Retinal pigment epithelial cell (primary cell): ENCODE data around the gene PARD3.

Source experiments
- DNase-seq: peaks from one replicate; pipeline ENCODE4 v3.0.0-alpha.2; 2010; ENCODE audit warnings: low read depth
- H3K4me3 ChIP-seq: 2 replicates; pipeline ENCODE4 v1.5.1; 2011; ENCODE audit warnings: mild to moderate bottlenecking, low read length, control low read depth, moderate library complexity
- CTCF ChIP-seq: conservative IDR thresholded peaks from 2 replicates; pipeline ENCODE4 v1.5.1; 2011; ENCODE audit warnings: low read depth, low read length, control low read depth, inconsistent platforms

The PARD3 gene

GRCh38 chr10:34766811-34767494 is 48.1 kb downstream of the PARD3 start:
- no peak overlapping the region for H3K4me3 ChIP-seq
- no peak for TF ChIP-seq CTCF
- DNase-seq, result no peak

DNA sequence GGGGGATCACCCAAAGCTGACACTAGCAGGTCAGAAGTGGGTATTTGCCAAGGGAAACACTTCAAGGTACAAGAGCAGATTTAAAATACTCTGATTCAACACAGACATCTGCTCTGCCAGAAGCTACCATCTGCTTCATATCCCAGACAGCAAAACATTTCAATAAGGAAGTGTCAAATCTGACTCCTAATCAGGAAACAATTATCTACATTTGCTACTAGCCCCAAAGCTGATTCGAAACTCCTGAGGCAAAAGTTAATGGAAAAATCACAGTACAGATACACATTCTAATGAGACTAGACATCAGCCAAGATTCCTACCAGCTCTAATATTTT is 48.9 kb downstream of the PARD3 start:
- DNase-seq, result no peak
- no peak for TF ChIP-seq CTCF
- H3K4me3 ChIP-seq, result no peak overlapping the region

DNA sequence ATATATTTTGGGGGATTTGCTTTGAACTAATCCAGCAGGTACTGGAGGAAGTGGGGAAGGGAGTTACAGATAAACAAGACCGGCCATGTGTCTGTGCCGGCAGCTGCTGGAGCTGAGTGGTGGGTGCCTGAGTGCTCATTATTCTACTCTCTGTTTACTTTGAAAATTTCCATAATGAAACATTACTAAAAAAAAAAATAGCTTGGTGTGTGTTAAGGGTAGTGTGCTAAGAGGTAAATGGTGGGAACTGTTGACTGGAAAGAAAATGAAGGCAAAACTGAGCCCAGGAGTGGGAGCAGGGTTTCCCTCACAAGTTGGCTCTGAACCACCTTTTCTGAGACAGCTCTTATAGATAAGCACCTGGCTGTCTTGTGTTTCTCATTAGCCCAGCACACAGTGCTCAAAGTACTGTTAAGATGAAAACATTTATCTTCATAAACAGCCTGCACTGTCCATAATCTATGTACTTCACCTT is 50.6 kb downstream of the PARD3 start:
- TF ChIP-seq CTCF, result no peak
- no peak for DNase-seq
- no peak overlapping the region for H3K4me3 ChIP-seq

- H3K4me3 ChIP-seq, result no peak overlapping the region
- no peak for DNase-seq
- no peak for TF ChIP-seq CTCF
These were observed 52.3 kb downstream of the PARD3 start for GRCh38 chr10:34762603-34763299.

- TF ChIP-seq CTCF, result no peak
- no peak overlapping the region for H3K4me3 ChIP-seq
- no peak for DNase-seq
These were observed 52.9 kb downstream of the PARD3 start for GRCh38 chr10:34762156-34762555.

DNA sequence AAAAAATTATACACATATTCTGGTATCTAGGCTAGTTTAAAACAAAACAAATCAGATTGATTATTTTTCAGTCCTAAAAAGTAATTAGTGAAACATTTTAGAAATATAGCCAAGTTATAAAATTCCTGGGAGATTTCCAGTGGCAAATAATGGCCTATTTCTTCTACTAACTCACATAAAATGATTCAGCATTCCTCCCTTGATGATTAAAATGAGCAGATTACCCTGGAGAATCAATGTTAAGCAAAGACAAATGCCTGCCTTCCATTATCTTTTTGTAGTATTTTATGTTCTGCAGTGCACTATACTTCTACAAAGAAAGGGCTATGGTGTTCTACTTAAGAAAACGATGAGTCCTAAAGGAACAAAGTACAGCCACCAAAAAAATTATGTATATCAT is 53.6 kb downstream of the PARD3 start:
- TF ChIP-seq CTCF, result no peak
- H3K4me3 ChIP-seq, result no peak overlapping the region
- DNase-seq, result no peak

DNA sequence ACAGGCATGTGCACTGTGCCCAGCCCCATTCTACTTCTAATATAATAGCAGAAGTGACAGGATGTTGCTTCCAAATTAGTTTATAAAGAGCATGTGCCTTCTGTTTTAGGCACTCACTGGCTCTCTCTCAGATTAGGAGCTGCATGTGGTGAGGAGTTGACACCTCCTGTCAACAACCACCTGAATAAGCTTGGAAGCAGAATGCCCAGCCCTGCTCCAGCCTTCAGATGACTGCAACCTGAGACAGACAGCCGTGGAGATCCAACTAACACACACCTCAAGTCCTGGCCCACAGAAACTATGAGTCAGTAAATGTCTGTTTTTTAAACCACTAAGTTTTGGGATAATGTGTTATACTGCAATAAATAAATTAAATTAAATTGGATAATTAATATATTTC is 54.5 kb downstream of the PARD3 start:
- DNase-seq, result no peak
- no peak overlapping the region for H3K4me3 ChIP-seq
- no peak for TF ChIP-seq CTCF
